Smooth muscle cell (in vitro differentiated cells): ENCODE data around the gene UTRN. TPM values are rescaled to one million over a fixed set of nuclear protein-coding genes. Genes with fewer than 3 reads are reported as not detected.

ENCODE experiments used
- DNase-seq: peaks from one replicate; lab custom pipeline; 2025; ENCODE audit not compliant: unreplicated experiment; lab: John Stamatoyannopoulos, UW
- H2AFZ ChIP-seq: fragments of 200-600 bp; sonication (generic); 2 replicates; pipeline ENCODE4 v1.6.0; 2016; ENCODE audit warnings: antibody characterized with exemption, low read depth, mild to moderate bottlenecking
- H3F3A ChIP-seq: fragments of 200-600 bp; sonication (generic); 2 replicates; pipeline ENCODE4 v1.6.0; 2017; ENCODE audit warnings: antibody characterized with exemption, low read depth
- H3K27ac ChIP-seq: fragments of 200-600 bp; sonication (generic); 2 replicates; pipeline ENCODE4 v1.5.1; 2016; ENCODE audit warnings: low read depth, mild to moderate bottlenecking
- H3K27me3 ChIP-seq: fragments of 200-600 bp; sonication (generic); 2 replicates; pipeline ENCODE4 v1.6.1; 2016; ENCODE audit warnings: low read depth, mild to moderate bottlenecking
- H3K36me3 ChIP-seq: fragments of 200-600 bp; sonication (generic); 2 replicates; pipeline ENCODE4 v1.5.1; 2016; ENCODE audit warnings: low read depth
- H3K4me1 ChIP-seq: fragments of 200-600 bp; sonication (generic); 2 replicates; pipeline ENCODE4 v1.5.1; 2016; ENCODE audit warnings: low read depth
- H3K4me2 ChIP-seq: fragments of 200-600 bp; sonication (generic); 2 replicates; pipeline ENCODE4 v1.6.0; 2016; ENCODE audit warnings: mild to moderate bottlenecking
- H3K4me3 ChIP-seq: fragments of 200-600 bp; sonication (generic); 2 replicates; pipeline ENCODE4 v1.5.1; 2016; ENCODE audit warnings: mild to moderate bottlenecking
- H3K79me2 ChIP-seq: fragments of 200-600 bp; sonication (generic); 2 replicates; pipeline ENCODE4 v1.6.0; 2016; ENCODE audit warnings: low read depth, mild to moderate bottlenecking
- H3K9ac ChIP-seq: fragments of 200-600 bp; sonication (generic); 2 replicates; pipeline ENCODE4 v1.6.0; 2016; ENCODE audit warnings: low read depth
- H3K9me3 ChIP-seq: fragments of 200-600 bp; sonication (generic); replicated peaks from 2 replicates; pipeline ENCODE4 v1.5.1; 2016; ENCODE audit warnings: low read depth
- H4K20me1 ChIP-seq: fragments of 200-600 bp; sonication (generic); 2 replicates; pipeline ENCODE4 v1.6.0; 2016; ENCODE audit warnings: low read depth
- WGBS: methylation state at CpG from one replicate; pipeline ENCODE4 v1.1.7; 2016; ENCODE audit warnings: low lambda C conversion rate; 5-methylcytosine and 5-hydroxymethylcytosine counted together
- polyA plus RNA-seq: library from polyadenylated mRNA; unstranded; fragments of >200 nt; fragmentation: Nextera tagmentation; extraction: Ambion mirVana; gene quantifications from 2 replicates; pipeline ENCODE4 v1.2.1, GENCODE V29; 2016
- total RNA-seq: library from RNA; depleted of rRNA; stranded (reverse); fragments of >200 nt; gene quantifications from 2 replicates; pipeline ENCODE4 v1.2.3, GENCODE V29; 2014
- TF ChIP-seq, protein P1 (sequence below): fragments of 200-600 bp; sonication (generic); IDR thresholded peaks from 2 replicates; pipeline ENCODE4 v1.5.1; 2017; ENCODE audit warnings: borderline replicate concordance, mild to moderate bottlenecking, antibody characterized with exemption; ENCODE audit not compliant: insufficient read depth, poor library complexity, severe bottlenecking

The UTRN gene
- total and polyA plus RNA-seq, 2 experiments from 2014 or later: 12.6 to 47.3 TPM

DNA sequence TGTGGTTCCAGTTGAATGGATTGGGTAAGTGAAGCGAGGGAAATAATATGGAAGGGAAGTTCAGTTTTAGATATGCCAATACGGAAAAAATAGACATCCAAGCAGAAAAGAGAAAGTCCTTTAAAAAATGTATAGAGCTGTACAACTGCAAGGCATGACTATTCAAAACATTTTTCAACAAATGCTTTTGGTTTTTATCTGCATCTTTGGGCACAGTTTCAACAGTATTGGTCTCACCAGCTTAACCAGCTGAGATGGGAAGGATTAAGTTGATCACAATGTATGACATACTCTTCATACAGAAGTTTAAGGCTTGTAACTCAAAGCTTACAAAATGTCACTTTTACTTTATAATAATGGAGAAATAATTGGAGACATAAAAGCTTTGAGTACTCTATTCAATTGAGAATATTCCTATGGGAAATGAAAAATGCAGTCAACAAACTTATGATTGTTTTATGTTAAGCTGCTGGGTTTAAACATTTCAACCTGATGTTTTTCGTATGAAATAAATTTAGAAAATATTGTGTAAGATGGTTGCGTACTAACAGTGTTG is 16.3 kb upstream of the UTRN start:
- TF ChIP-seq, protein P1, sequence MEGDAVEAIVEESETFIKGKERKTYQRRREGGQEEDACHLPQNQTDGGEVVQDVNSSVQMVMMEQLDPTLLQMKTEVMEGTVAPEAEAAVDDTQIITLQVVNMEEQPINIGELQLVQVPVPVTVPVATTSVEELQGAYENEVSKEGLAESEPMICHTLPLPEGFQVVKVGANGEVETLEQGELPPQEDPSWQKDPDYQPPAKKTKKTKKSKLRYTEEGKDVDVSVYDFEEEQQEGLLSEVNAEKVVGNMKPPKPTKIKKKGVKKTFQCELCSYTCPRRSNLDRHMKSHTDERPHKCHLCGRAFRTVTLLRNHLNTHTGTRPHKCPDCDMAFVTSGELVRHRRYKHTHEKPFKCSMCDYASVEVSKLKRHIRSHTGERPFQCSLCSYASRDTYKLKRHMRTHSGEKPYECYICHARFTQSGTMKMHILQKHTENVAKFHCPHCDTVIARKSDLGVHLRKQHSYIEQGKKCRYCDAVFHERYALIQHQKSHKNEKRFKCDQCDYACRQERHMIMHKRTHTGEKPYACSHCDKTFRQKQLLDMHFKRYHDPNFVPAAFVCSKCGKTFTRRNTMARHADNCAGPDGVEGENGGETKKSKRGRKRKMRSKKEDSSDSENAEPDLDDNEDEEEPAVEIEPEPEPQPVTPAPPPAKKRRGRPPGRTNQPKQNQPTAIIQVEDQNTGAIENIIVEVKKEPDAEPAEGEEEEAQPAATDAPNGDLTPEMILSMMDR: no peak
- Histone ChIP-seq H3K27me3 (no peaks in the 10 kb centered on the region), H3K36me3 (no peaks in the 10 kb centered on the region), H3K9me3 (no peaks in the 10 kb centered on the region), H3K4me2 (no peak overlapping the region), H3F3A (peaks cover 10% of the 10 kb centered on the region), H3K4me3 (no peak overlapping the region), H3K9ac (no peak overlapping the region), H2AFZ (no peak overlapping the region), H3K27ac (no peak overlapping the region), H3K79me2 (no peaks in the 10 kb centered on the region), H3K4me1 (peaks cover 31% of the 10 kb centered on the region), H4K20me1 (no peaks in the 10 kb centered on the region)
- DNase-seq: no peak
- WGBS: 97% methylated on average over 4 of the region's 4 CpGs

DNA sequence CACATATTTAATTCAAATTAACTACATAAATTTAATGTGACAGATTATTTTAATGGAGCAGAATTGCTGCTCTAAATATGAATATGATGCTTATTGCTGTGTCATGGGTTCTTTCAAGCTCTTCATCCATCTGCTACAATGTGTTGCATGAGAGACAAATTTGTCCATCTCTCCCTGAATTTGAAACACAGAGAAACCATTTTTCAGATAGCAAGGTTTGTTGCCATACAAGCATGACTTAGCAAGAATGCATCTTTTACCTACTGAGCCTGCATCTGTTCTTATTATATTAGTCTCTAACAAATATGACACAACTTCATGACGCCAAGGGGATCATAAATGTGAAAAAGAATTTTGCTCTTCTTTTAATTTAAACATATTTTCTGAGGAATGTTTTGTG is 8.0 kb upstream of the UTRN start:
- no peaks in the 10 kb centered on the region for H3K27me3 ChIP-seq
- H2AFZ ChIP-seq: no peak overlapping the region
- H3K4me2 ChIP-seq: no peak overlapping the region
- TF ChIP-seq, protein P1: no peak
- no peak overlapping the region for H3K9ac ChIP-seq
- H3F3A ChIP-seq: no peaks in the 10 kb centered on the region
- H3K9me3 ChIP-seq: no peaks in the 10 kb centered on the region
- DNase-seq: no peak
- H3K4me3 ChIP-seq: no peak overlapping the region
- no peaks in the 10 kb centered on the region for H4K20me1 ChIP-seq
- H3K4me1 ChIP-seq: no peaks in the 10 kb centered on the region
- H3K36me3 ChIP-seq: no peaks in the 10 kb centered on the region
- H3K27ac ChIP-seq: no peak overlapping the region
- no peaks in the 10 kb centered on the region for H3K79me2 ChIP-seq
- 87% methylated on average over 1 of the region's 1 CpG for WGBS

DNA sequence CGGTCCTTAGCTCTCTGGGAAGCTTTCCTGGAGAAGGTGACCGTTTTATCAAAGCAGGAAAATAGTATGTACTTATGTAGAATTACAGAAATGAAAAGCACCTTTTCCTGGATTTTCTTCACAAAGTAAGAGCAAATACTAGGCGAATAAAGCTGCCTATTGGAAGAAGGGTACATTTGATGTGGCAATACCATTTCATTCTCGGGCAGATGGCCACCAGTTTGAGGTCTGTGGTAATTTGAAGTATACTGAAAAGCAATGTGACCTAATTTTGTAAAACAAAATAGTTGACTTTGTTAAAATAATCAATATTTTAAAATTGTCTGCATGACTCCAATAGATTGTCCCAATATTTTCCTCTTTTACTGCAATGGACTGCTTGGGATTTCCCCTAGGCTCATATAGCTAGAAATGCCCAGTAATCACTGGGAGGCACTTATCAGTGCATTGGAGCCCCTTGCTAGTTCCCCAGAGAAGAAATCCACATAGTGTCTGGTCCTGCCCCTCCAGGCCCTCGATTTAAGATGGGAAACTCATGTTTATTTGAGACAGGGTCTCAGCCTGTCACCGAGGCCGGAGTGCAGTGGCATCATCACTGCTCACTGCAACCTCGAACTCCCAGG is 7.4 kb upstream of the UTRN start:
- Histone ChIP-seq H3K9ac (no peak overlapping the region), H3K36me3 (no peaks in the 10 kb centered on the region), H2AFZ (no peak overlapping the region), H3K4me2 (no peak overlapping the region), H3K4me1 (no peaks in the 10 kb centered on the region), H3K9me3 (no peaks in the 10 kb centered on the region), H3K4me3 (no peak overlapping the region), H4K20me1 (no peaks in the 10 kb centered on the region), H3K27me3 (no peaks in the 10 kb centered on the region), H3F3A (no peaks in the 10 kb centered on the region), H3K27ac (no peak overlapping the region), H3K79me2 (no peaks in the 10 kb centered on the region)
- WGBS: 88% methylated on average over 8 of the region's 8 CpGs
- DNase-seq: no peak
- TF ChIP-seq, protein P1: no peak
